Measurements from ENCODE around the gene CCL3.
"Not testable (repeated sequence)": the region's sequence is repeated elsewhere in the genome, so short reads cannot be mapped to it uniquely, and the experiment has no call there.

CCL3 gene

GRCh38 chr17:36105781-36106492 is 16.0 kb upstream of the CCL3 start:
- TF ChIP-seq TEAD4 (IDR thresholded peaks at IDR 0.05) (no peak), TCF12 (IDR thresholded peaks at IDR 0.05; ENCODE audit: low read depth) (no peak), CREB1 (IDR thresholded peaks at IDR 0.05; ENCODE audit: low read depth) (no peak), NFIC (IDR thresholded peaks at IDR 0.05) (no peak), FOXM1 (IDR thresholded peaks at IDR 0.05; ENCODE audit: borderline replicate concordance, low read depth) (no peak), ZBTB7A (IDR thresholded peaks at IDR 0.05; ENCODE audit: low read depth) (no peak), EGR1 (IDR thresholded peaks at IDR 0.05) (no peak), RAD21 (IDR thresholded peaks at IDR 0.05; ENCODE audit: low read depth) (no peak), EP300 (IDR thresholded peaks at IDR 0.05; ENCODE audit: borderline replicate concordance) (no peak), TAF1 (IDR thresholded peaks at IDR 0.05; ENCODE audit: low read depth) (no peak), YY1 (IDR thresholded peaks at IDR 0.05; ENCODE audit: low read depth) (no peak), REST (IDR thresholded peaks at IDR 0.05; ENCODE audit: low read depth) (no peak), USF1 (IDR thresholded peaks at IDR 0.05) (no peak), CEBPB (IDR thresholded peaks at IDR 0.05) (no peak)
- TF ChIP-seq, protein P1, sequence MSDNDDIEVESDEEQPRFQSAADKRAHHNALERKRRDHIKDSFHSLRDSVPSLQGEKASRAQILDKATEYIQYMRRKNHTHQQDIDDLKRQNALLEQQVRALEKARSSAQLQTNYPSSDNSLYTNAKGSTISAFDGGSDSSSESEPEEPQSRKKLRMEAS (IDR thresholded peaks at IDR 0.05) = no peak

- TF ChIP-seq YY1 (IDR thresholded peaks at IDR 0.05; ENCODE audit: low read depth) (no peak), CREB1 (IDR thresholded peaks at IDR 0.05; ENCODE audit: low read depth) (no peak), EP300 (IDR thresholded peaks at IDR 0.05; ENCODE audit: borderline replicate concordance) (no peak), EGR1 (IDR thresholded peaks at IDR 0.05) (no peak)
Measured at GRCh38 chr17:36104701-36105181, 14.8 kb upstream of the CCL3 start.

DNA sequence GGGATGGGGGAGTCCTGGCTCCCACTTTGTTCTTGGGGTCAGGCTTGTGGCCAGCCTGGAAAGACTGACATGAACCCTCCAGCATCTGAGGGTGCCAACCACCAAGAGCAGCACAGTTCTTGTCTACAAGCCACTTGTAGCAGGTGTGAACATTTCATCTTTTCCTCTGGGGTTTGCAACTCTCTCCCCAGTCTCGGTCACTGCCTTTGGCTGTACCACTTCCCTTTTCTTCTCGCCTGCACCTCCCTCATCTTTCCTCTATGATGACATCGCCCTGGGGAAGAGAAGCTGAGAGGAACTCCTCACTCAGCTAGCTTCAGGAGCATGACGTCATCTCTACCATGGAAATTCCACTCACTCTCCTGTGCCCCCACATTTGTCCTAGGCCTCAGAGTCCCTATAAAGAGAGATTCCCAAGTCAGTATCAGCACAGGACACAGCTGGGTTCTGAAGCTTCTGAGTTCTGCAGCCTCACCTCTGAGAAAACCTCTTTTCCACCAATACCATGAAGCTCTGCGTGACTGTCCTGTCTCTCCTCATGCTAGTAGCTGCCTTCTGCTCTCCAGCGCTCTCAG is 13.5 kb upstream of the CCL3 start, which contains the start of gene CCL4:
Gene CCL4, plus strand, starts transcription at position 427 of the 575 bp plus-strand sequence. Its CDS starts 79 bp downstream, at position 506.
- not testable (repeated sequence) for TF ChIP-seq FOXM1 (IDR thresholded peaks at IDR 0.05; ENCODE audit: borderline replicate concordance, low read depth); USF1 (IDR thresholded peaks at IDR 0.05); TEAD4 (IDR thresholded peaks at IDR 0.05)

- TF ChIP-seq, protein P1 (IDR thresholded peaks at IDR 0.05) = no peak
- TF ChIP-seq ZBTB7A (IDR thresholded peaks at IDR 0.05; ENCODE audit: low read depth) (no peak), EGR1 (IDR thresholded peaks at IDR 0.05) (no peak), TCF12 (IDR thresholded peaks at IDR 0.05; ENCODE audit: low read depth) (no peak), CEBPB (IDR thresholded peaks at IDR 0.05) (no peak)
Measured at GRCh38 chr17:36095992-36096391, 6.0 kb upstream of the CCL3 start.

- TF ChIP-seq ZBTB7A (IDR thresholded peaks at IDR 0.05; ENCODE audit: low read depth) (no peak), REST (IDR thresholded peaks at IDR 0.05; ENCODE audit: low read depth) (no peak), TEAD4 (IDR thresholded peaks at IDR 0.05) (no peak), EP300 (IDR thresholded peaks at IDR 0.05; ENCODE audit: borderline replicate concordance) (no peak), RAD21 (IDR thresholded peaks at IDR 0.05; ENCODE audit: low read depth) (no peak), NFIC (IDR thresholded peaks at IDR 0.05) (no peak), CREB1 (IDR thresholded peaks at IDR 0.05; ENCODE audit: low read depth) (no peak), EGR1 (IDR thresholded peaks at IDR 0.05) (no peak), USF1 (IDR thresholded peaks at IDR 0.05) (no peak), TCF12 (IDR thresholded peaks at IDR 0.05; ENCODE audit: low read depth) (no peak)
- TF ChIP-seq, protein P1 (IDR thresholded peaks at IDR 0.05) = no peak
Measured at GRCh38 chr17:36094746-36095145, 4.8 kb upstream of the CCL3 start.
